GM21737 (cell line): ENCODE measurements around the gene ARAP3.
A peak's percentile ranks its signal among the peaks of the same experiment; 100 is the strongest.

ENCODE experiments used
- ATAC-seq: cut with Tn5 transposase; IDR thresholded peaks from one replicate; pipeline ENCODE4 v1.9.1; 2021; ENCODE audit warnings: mild to moderate bottlenecking, moderate library complexity; ENCODE audit not compliant: unreplicated experiment

Gene ARAP3

GRCh38 chr5:141672071-141672840 lies 9.8 kb downstream of the ARAP3 start:
- no peak for ATAC-seq

- ATAC-seq, result no peak
Measured at GRCh38 chr5:141669520-141669919, 12.5 kb downstream of the ARAP3 start.

GRCh38 chr5:141668601-141669265 lies 13.3 kb downstream of the ARAP3 start:
- no peak for ATAC-seq

- no peak for ATAC-seq
Measured at GRCh38 chr5:141665995-141666940, 15.8 kb downstream of the ARAP3 start.

GRCh38 chr5:141664733-141665461 lies 17.1 kb downstream of the ARAP3 start:
- peak; percentile 91 for ATAC-seq

- ATAC-seq, result no peak
Measured at GRCh38 chr5:141663506-141663905, 18.5 kb downstream of the ARAP3 start.

GRCh38 chr5:141662028-141662427 lies 20.0 kb downstream of the ARAP3 start:
- ATAC-seq, result no peak

GRCh38 chr5:141657937-141658545 lies 24.0 kb downstream of the ARAP3 start:
- ATAC-seq, result no peak

- ATAC-seq, result no peak
Measured at GRCh38 chr5:141657404-141657803, 24.6 kb downstream of the ARAP3 start.

GRCh38 chr5:141656396-141656795 lies 25.6 kb downstream of the ARAP3 start:
- ATAC-seq, result no peak

GRCh38 chr5:141655020-141655419 lies 27.0 kb downstream of the ARAP3 start:
- no peak for ATAC-seq

- ATAC-seq, result no peak
Measured at GRCh38 chr5:141654298-141654697, 27.7 kb downstream of the ARAP3 start.

GRCh38 chr5:141651728-141652105 lies 30.3 kb downstream of the ARAP3 start:
- no peak for ATAC-seq

- ATAC-seq, result peak; percentile 94
Measured at GRCh38 chr5:141650851-141651727, 30.9 kb downstream of the ARAP3 start, which contains the start of gene FCHSD1. FCHSD1 (minus strand) TSS chr5:141651418; CDS start chr5:141651368, 50 bp downstream.

GRCh38 chr5:141649972-141650371 lies 32.1 kb downstream of the ARAP3 start:
- ATAC-seq, result no peak

- no peak for ATAC-seq
Measured at GRCh38 chr5:141649056-141649688, 32.9 kb downstream of the ARAP3 start.

GRCh38 chr5:141647851-141648250 lies 34.2 kb downstream of the ARAP3 start:
- ATAC-seq, result no peak

- ATAC-seq, result no peak
Measured at GRCh38 chr5:141647242-141647641, 34.8 kb downstream of the ARAP3 start.

- no peak for ATAC-seq
Measured at GRCh38 chr5:141646026-141646425, 36.0 kb downstream of the ARAP3 start.
